Measurements from ENCODE around the gene DNAH11.

- no peak for TF ChIP-seq RAD21 (IDR thresholded peaks at IDR 0.05)
- TF ChIP-seq CTCF (IDR thresholded peaks at IDR 0.05; ENCODE audit: low read depth, low read length, missing input control), result no peak
Measured at GRCh38 chr7:21851559-21851967, 308.7 kb downstream of the DNAH11 start.

Measured in liver (tissue), 3 donors.